Measurements from ENCODE around the gene DIP2B. TPM values are rescaled to one million over a fixed set of nuclear protein-coding genes. Genes with fewer than 3 reads are reported as not detected.

The DIP2B gene
- total RNA-seq, 1 experiment from 2014 or later: 26.1 TPM

DNA sequence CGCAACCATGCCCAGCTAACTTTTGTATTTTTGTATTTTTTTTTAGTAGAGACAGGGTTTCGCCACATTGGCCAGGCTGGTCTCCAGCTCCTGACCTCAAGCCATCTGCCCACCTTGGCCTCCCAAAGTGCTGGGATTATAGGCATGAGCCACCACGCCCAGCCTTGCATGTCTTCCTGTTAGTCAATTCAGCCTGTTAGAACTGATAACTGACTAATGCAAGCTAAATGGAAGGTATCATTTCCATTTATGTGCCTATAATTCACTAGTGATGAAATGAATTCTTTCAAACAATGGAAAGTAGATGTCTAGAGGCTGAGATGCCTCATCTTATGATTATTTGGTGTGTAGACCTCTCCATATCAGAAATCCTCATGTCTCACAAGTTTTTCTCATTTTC lies 37.3 kb upstream of the DIP2B start (continued):
- TF ChIP-seq, protein P1, sequence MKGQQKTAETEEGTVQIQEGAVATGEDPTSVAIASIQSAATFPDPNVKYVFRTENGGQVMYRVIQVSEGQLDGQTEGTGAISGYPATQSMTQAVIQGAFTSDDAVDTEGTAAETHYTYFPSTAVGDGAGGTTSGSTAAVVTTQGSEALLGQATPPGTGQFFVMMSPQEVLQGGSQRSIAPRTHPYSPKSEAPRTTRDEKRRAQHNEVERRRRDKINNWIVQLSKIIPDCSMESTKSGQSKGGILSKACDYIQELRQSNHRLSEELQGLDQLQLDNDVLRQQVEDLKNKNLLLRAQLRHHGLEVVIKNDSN (CRISPR knock-in tag; IDR thresholded peaks at IDR 0.05): no peak

DNA sequence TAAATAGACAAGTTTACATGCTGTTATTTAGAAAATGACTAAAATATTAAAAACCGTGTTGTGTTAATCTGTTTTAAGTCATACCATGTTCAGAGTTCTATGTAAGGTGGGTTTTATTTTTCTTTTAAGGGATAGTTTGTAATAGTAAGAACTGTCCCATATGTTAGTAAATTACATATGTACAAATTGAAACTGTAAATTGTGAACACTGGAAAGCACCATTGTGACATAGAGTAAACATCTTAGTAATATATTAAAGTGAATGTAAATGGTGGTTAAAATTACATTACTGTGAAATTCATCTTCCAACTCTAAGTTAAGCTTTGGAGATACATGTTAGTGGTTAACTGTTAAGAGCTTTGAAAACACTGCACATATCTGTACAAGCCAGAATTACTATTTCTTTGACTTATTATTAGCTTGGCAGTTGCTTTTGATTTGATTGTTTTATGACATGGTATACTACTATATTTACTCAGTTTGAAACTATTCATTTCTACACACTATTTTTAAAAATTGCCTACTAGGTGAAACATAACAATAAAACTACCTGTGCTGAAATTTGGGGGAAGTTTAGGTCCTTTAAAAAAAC lies 27.4 kb upstream of the DIP2B start:
- ChIA-PET POLR2A (no interaction called here), CTCF (no interaction called here)
- ATAC-seq: no peak
- no peaks in the 10 kb centered on the region for H3K27me3 Mint-ChIP-seq (ENCODE audit: low read depth)
- H3K9me3 Mint-ChIP-seq: no peaks in the 10 kb centered on the region
- H3K27ac Mint-ChIP-seq: peak overlapping the region; percentile 66; the same call in 1 of the 2 replicates
- DNase-seq (ENCODE audit: low spot score): no peak
- peaks cover 8% of the 10 kb centered on the region for H3K4me1 Mint-ChIP-seq
- peaks cover 47% of the 10 kb centered on the region for H3K36me3 Mint-ChIP-seq
- no peak overlapping the region for H3K4me3 Mint-ChIP-seq
- TF ChIP-seq GRHL2 (CRISPR knock-in tag; IDR thresholded peaks at IDR 0.05; ENCODE audit: insufficient replicate concordance, severe bottlenecking) (no peak), RELA (CRISPR knock-in tag; IDR thresholded peaks at IDR 0.05; ENCODE audit: borderline replicate concordance) (no peak), FOXP1 (CRISPR knock-in tag; IDR thresholded peaks at IDR 0.05; ENCODE audit: borderline replicate concordance) (no peak), CBFB (CRISPR knock-in tag; IDR thresholded peaks at IDR 0.05; ENCODE audit: low read depth) (no peak), JUN (CRISPR knock-in tag; IDR thresholded peaks at IDR 0.05) (no peak), ETV6 (CRISPR knock-in tag; IDR thresholded peaks at IDR 0.05) (no peak)
- TF ChIP-seq, protein P2, sequence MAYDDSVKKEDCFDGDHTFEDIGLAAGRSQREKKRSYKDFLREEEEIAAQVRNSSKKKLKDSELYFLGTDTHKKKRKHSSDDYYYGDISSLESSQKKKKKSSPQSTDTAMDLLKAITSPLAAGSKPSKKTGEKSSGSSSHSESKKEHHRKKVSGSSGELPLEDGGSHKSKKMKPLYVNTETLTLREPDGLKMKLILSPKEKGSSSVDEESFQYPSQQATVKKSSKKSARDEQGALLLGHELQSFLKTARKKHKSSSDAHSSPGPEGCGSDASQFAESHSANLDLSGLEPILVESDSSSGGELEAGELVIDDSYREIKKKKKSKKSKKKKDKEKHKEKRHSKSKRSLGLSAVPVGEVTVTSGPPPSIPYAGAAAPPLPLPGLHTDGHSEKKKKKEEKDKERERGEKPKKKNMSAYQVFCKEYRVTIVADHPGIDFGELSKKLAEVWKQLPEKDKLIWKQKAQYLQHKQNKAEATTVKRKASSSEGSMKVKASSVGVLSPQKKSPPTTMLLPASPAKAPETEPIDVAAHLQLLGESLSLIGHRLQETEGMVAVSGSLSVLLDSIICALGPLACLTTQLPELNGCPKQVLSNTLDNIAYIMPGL (CRISPR knock-in tag; IDR thresholded peaks at IDR 0.05): no peak

DNA sequence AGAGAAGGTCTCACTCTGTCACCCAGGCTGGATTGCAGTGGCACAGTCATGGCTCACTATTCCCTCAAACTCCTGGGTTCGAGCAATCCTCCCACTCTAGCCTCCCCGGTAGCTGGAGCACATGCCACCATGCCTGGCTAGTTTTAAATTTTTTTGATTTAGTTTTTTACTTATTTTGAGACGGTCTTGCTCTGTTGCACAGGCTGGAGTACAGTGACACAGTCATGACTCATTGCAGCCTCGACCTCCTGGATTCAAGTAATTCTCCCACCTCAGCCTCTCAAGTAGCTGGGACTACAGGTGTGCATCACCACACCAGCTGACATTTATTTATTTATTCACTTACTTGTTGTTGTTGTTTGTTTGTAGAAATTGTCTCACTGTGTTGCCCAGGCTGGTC lies 22.2 kb upstream of the DIP2B start:
- ATAC-seq: no peak
- no peak overlapping the region for H3K27ac Mint-ChIP-seq
- POLR2A ChIA-PET: no interaction called here
- DNase-seq (ENCODE audit: low spot score): no peak
- H3K4me1 Mint-ChIP-seq: peaks cover 8% of the 10 kb centered on the region
- H3K36me3 Mint-ChIP-seq: 0 out of 2 replicates have a peak, but pooled peaks cover 4% of the 10 kb centered on the region
- CTCF ChIA-PET: no interaction called here
- no peaks in the 10 kb centered on the region for H3K9me3 Mint-ChIP-seq
- H3K4me3 Mint-ChIP-seq: no peak overlapping the region
- no peaks in the 10 kb centered on the region for H3K27me3 Mint-ChIP-seq (ENCODE audit: low read depth)
- TF ChIP-seq, protein P3, sequence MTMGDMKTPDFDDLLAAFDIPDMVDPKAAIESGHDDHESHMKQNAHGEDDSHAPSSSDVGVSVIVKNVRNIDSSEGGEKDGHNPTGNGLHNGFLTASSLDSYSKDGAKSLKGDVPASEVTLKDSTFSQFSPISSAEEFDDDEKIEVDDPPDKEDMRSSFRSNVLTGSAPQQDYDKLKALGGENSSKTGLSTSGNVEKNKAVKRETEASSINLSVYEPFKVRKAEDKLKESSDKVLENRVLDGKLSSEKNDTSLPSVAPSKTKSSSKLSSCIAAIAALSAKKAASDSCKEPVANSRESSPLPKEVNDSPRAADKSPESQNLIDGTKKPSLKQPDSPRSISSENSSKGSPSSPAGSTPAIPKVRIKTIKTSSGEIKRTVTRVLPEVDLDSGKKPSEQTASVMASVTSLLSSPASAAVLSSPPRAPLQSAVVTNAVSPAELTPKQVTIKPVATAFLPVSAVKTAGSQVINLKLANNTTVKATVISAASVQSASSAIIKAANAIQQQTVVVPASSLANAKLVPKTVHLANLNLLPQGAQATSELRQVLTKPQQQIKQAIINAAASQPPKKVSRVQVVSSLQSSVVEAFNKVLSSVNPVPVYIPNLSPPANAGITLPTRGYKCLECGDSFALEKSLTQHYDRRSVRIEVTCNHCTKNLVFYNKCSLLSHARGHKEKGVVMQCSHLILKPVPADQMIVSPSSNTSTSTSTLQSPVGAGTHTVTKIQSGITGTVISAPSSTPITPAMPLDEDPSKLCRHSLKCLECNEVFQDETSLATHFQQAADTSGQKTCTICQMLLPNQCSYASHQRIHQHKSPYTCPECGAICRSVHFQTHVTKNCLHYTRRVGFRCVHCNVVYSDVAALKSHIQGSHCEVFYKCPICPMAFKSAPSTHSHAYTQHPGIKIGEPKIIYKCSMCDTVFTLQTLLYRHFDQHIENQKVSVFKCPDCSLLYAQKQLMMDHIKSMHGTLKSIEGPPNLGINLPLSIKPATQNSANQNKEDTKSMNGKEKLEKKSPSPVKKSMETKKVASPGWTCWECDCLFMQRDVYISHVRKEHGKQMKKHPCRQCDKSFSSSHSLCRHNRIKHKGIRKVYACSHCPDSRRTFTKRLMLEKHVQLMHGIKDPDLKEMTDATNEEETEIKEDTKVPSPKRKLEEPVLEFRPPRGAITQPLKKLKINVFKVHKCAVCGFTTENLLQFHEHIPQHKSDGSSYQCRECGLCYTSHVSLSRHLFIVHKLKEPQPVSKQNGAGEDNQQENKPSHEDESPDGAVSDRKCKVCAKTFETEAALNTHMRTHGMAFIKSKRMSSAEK (CRISPR knock-in tag; IDR thresholded peaks at IDR 0.05; ENCODE audit: borderline replicate concordance): no peak
- TF ChIP-seq, protein P4, sequence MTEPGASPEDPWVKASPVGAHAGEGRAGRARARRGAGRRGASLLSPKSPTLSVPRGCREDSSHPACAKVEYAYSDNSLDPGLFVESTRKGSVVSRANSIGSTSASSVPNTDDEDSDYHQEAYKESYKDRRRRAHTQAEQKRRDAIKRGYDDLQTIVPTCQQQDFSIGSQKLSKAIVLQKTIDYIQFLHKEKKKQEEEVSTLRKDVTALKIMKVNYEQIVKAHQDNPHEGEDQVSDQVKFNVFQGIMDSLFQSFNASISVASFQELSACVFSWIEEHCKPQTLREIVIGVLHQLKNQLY (CRISPR knock-in tag; IDR thresholded peaks at IDR 0.05): no peak
- TF ChIP-seq, protein P5, sequence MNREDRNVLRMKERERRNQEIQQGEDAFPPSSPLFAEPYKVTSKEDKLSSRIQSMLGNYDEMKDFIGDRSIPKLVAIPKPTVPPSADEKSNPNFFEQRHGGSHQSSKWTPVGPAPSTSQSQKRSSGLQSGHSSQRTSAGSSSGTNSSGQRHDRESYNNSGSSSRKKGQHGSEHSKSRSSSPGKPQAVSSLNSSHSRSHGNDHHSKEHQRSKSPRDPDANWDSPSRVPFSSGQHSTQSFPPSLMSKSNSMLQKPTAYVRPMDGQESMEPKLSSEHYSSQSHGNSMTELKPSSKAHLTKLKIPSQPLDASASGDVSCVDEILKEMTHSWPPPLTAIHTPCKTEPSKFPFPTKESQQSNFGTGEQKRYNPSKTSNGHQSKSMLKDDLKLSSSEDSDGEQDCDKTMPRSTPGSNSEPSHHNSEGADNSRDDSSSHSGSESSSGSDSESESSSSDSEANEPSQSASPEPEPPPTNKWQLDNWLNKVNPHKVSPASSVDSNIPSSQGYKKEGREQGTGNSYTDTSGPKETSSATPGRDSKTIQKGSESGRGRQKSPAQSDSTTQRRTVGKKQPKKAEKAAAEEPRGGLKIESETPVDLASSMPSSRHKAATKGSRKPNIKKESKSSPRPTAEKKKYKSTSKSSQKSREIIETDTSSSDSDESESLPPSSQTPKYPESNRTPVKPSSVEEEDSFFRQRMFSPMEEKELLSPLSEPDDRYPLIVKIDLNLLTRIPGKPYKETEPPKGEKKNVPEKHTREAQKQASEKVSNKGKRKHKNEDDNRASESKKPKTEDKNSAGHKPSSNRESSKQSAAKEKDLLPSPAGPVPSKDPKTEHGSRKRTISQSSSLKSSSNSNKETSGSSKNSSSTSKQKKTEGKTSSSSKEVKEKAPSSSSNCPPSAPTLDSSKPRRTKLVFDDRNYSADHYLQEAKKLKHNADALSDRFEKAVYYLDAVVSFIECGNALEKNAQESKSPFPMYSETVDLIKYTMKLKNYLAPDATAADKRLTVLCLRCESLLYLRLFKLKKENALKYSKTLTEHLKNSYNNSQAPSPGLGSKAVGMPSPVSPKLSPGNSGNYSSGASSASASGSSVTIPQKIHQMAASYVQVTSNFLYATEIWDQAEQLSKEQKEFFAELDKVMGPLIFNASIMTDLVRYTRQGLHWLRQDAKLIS (CRISPR knock-in tag; IDR thresholded peaks at IDR 0.05; ENCODE audit: borderline replicate concordance): no peak
- no peak for TF ChIP-seq ZNF219 (CRISPR knock-in tag; IDR thresholded peaks at IDR 0.05; ENCODE audit: borderline replicate concordance)
- TF ChIP-seq CREM (CRISPR knock-in tag; IDR thresholded peaks at IDR 0.05): no peak
- no peak for TF ChIP-seq MXD4 (CRISPR knock-in tag; IDR thresholded peaks at IDR 0.05; ENCODE audit: borderline replicate concordance)
- TF ChIP-seq, protein P6, sequence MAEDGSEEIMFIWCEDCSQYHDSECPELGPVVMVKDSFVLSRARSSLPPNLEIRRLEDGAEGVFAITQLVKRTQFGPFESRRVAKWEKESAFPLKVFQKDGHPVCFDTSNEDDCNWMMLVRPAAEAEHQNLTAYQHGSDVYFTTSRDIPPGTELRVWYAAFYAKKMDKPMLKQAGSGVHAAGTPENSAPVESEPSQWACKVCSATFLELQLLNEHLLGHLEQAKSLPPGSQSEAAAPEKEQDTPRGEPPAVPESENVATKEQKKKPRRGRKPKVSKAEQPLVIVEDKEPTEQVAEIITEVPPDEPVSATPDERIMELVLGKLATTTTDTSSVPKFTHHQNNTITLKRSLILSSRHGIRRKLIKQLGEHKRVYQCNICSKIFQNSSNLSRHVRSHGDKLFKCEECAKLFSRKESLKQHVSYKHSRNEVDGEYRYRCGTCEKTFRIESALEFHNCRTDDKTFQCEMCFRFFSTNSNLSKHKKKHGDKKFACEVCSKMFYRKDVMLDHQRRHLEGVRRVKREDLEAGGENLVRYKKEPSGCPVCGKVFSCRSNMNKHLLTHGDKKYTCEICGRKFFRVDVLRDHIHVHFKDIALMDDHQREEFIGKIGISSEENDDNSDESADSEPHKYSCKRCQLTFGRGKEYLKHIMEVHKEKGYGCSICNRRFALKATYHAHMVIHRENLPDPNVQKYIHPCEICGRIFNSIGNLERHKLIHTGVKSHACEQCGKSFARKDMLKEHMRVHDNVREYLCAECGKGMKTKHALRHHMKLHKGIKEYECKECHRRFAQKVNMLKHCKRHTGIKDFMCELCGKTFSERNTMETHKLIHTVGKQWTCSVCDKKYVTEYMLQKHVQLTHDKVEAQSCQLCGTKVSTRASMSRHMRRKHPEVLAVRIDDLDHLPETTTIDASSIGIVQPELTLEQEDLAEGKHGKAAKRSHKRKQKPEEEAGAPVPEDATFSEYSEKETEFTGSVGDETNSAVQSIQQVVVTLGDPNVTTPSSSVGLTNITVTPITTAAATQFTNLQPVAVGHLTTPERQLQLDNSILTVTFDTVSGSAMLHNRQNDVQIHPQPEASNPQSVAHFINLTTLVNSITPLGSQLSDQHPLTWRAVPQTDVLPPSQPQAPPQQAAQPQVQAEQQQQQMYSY (CRISPR knock-in tag; IDR thresholded peaks at IDR 0.05): no peak
